GM12891 (cell line): ENCODE results near the gene GJA1. TPM values are rescaled to one million over a fixed set of nuclear protein-coding genes. Genes with fewer than 3 reads are reported as not detected.
"Not testable (repeated sequence)": the region's sequence is repeated elsewhere in the genome, so short reads cannot be mapped to it uniquely, and the experiment has no call there.

Experiments
- DNase-seq: peaks from one replicate; pipeline ENCODE4 v3.0.0; 2011; ENCODE audit warnings: low spot score; ENCODE audit not compliant: insufficient read length
- FAIRE-seq: peaks from 2 replicates; lab custom pipeline; 2011; peaks lifted over from hg19 to GRCh38; lab: Jason Lieb, UNC
- PAX5 ChIP-seq: IDR thresholded peaks from 2 replicates; pipeline ENCODE4 v1.6.1; 2011; ENCODE audit warnings: low read length, moderate library complexity, mild to moderate bottlenecking; ENCODE audit not compliant: insufficient read depth, severe bottlenecking
- POLR2A ChIP-seq: IDR thresholded peaks from 2 replicates; pipeline ENCODE4 v1.6.1; 2011; ENCODE audit warnings: low read depth, low read length, control low read depth
- POLR2AphosphoS5 ChIP-seq: IDR thresholded peaks from 2 replicates; pipeline ENCODE4 v1.6.1; 2011; ENCODE audit warnings: low read depth, low read length, control low read depth
- POU2F2 ChIP-seq: IDR thresholded peaks from 2 replicates; pipeline ENCODE4 v1.6.1; 2011; ENCODE audit warnings: low read depth, mild to moderate bottlenecking, control low read depth, low read length, moderate library complexity
- SPI1 ChIP-seq: IDR thresholded peaks from 2 replicates; pipeline ENCODE4 v1.6.1; 2011; ENCODE audit warnings: low read depth, low read length, control low read depth
- TAF1 ChIP-seq: IDR thresholded peaks from 2 replicates; pipeline ENCODE4 v1.6.1; 2011; ENCODE audit warnings: low read depth, low read length, control low read depth
- polyA plus RNA-seq: library from polyadenylated mRNA; unstranded; fragments of >200 nt; gene quantifications from one replicate; pipeline ENCODE4 v1.2.1, GENCODE V29; 2012; ENCODE audit warnings: low read depth, missing spikeins, inconsistent platforms; ENCODE audit not compliant: missing spikeins

Gene GJA1
- not detected for polyA plus RNA-seq

DNA sequence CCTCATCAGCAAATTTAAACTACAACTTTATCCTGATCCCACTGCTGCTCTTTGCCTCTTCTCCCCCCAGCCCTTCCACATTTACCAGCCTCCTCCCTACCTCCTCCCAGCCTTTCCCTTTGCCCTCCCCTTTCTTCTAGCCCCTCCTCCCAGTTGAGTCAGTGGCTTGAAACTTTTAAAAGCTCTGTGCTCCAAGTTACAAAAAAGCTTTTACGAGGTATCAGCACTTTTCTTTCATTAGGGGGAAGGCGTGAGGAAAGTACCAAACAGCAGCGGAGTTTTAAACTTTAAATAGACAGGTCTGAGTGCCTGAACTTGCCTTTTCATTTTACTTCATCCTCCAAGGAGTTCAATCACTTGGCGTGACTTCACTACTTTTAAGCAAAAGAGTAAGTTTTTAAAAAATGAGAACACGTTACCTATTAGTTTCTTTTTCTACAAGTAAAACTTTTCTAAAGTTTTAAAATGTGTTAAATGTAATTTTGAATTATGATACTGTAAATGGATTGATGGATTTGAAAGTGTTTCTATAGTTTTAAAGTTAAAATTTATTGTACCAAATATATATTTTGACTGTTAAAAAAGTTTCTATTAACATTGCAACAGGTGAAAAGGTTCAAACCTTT, at the start of gene GJA1:
Gene GJA1 (plus strand): TSS at position 203 of the 626 bp plus-strand sequence. CDS start 11,202 bp downstream, outside the sequence.
- TF ChIP-seq TAF1 (no peak), POLR2A (no peak), SPI1 (no peak), PAX5 (no peak), POU2F2 (no peak), POLR2AphosphoS5 (no peak)
- DNase-seq, result no peak
- no peak for FAIRE-seq

GRCh38 chr6:121386551-121386950, 48.9 kb upstream of the GJA1 start:
- not testable (repeated sequence) for FAIRE-seq, DNase-seq

DNA sequence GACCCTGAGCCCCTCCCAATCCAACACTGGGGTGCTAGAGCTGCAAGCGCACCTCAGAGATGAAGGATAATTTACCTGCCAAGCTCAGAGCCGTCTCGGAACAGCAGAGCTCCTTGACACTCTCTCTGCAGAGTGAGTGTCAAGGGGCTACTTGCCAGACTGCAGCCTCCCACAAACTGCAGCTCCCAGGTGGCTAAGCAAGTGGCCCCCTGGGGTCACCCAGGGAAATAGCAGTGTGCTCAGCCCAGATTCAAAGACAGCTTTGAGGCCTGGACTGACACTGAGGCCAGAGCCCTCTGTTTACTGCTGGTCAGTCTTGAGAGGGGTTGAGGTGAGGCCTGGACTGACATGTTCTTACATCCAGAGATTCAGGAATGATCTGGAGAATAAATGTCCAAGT, 46.0 kb upstream of the GJA1 start:
- DNase-seq (no peak), FAIRE-seq (no peak)
- TF ChIP-seq PAX5, result no peak
- TF ChIP-seq SPI1, result no peak
- no peak for TF ChIP-seq POLR2A
- TF ChIP-seq TAF1, result no peak
- TF ChIP-seq POU2F2, result no peak
- TF ChIP-seq POLR2AphosphoS5, result no peak

DNA sequence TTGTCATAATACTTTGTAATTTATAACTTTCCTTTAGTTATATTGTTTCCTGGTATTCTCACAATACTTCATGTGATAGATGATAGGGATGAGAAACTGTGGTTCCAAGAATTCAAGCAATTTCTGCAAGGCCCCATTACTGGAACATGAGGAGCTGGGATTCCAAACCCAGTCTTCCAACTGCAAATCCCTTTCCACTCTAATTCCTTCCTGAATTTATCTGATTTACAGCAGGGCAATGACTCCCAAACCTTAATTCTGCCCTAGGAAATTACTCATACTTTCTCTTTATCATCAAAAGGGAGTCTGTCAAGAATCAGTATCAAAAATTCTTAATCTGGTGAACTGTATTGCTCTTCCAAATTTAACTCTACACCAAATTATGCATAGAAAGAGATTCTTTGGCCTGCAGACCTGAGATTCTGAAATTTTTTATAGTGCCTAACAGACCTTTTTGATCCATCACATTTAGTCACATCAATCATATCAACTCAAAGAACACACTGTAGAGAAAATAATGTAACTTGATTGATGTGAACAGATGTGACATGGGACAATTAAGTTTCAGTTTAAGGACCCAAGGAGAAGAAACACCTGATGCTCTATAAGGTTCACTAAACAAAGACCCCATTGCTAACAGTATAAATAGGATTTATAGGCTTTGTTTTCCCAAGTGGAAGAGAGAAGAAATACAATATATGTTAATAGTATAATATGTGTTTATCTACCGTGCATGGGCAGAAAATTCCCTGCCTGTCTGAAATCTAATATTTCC, 41.5 kb upstream of the GJA1 start:
- DNase-seq, result no peak
- TF ChIP-seq TAF1, result no peak
- TF ChIP-seq POLR2AphosphoS5, result no peak
- no peak for TF ChIP-seq POU2F2
- TF ChIP-seq PAX5, result no peak
- no peak for TF ChIP-seq SPI1
- no peak for TF ChIP-seq POLR2A
- FAIRE-seq, result no peak

GRCh38 chr6:121395736-121396135, 39.7 kb upstream of the GJA1 start:
- DNase-seq, result no peak
- no peak for TF ChIP-seq POLR2A
- TF ChIP-seq PAX5, result no peak
- TF ChIP-seq POU2F2, result no peak
- no peak for TF ChIP-seq SPI1
- no peak for TF ChIP-seq POLR2AphosphoS5
- no peak for TF ChIP-seq TAF1
- no peak for FAIRE-seq

DNA sequence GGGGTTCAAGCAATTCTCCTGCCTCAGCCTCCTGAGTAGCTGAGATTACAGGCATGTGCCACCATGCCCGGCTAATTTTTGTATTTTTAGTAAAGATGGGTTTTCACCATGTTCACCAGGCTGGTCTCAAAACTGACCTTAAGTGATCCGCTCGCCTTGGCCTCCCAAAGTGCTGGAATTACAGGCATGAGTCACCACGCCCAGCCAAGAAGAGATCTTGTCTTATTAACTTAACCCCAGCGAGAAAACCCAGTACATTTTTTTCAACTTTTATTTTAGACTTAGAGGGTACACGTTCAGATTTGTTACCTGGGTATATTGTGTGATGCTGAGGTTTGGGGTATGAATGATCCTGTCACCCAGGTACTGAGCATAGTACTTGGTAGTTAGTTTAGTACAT, 38.3 kb upstream of the GJA1 start:
- DNase-seq, FAIRE-seq: not testable (repeated sequence)

GRCh38 chr6:121398127-121398526, 37.3 kb upstream of the GJA1 start:
- FAIRE-seq (no peak), DNase-seq (no peak)
- TF ChIP-seq POLR2A (no peak), POLR2AphosphoS5 (no peak), PAX5 (no peak), SPI1 (no peak), POU2F2 (no peak), TAF1 (no peak)

- DNase-seq (no peak), FAIRE-seq (no peak)
- TF ChIP-seq TAF1, result no peak
- no peak for TF ChIP-seq POLR2AphosphoS5
- TF ChIP-seq POLR2A, result no peak
- no peak for TF ChIP-seq PAX5
- TF ChIP-seq POU2F2, result no peak
- no peak for TF ChIP-seq SPI1
Observed at GRCh38 chr6:121399966-121400365, 35.5 kb upstream of the GJA1 start.

DNA sequence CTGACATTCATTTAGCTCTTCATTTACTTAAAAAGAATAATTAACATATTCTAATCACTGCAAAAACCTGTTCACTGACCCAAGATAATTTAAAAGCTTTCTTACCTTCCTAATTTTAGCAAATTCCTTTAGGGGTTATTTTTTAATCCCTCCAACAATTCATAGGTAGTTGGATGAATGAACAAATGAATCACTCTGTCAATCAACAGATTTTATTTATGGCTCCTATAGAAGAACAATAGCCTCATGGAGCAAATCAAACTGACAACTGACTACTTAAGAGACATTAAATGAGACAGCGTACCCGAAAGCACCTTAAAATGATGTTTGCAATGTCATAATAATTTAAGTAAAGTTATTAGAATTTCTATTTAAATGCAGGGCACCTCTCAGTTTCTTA, 31.5 kb upstream of the GJA1 start:
- FAIRE-seq (no peak), DNase-seq (no peak)
- TF ChIP-seq POLR2A (no peak), POU2F2 (no peak), PAX5 (no peak), SPI1 (no peak), TAF1 (no peak), POLR2AphosphoS5 (no peak)

GRCh38 chr6:121405306-121405705, 30.1 kb upstream of the GJA1 start:
- no peak for DNase-seq
- no peak for TF ChIP-seq POLR2A
- TF ChIP-seq PAX5, result no peak
- TF ChIP-seq SPI1, result no peak
- TF ChIP-seq TAF1, result no peak
- no peak for TF ChIP-seq POU2F2
- no peak for TF ChIP-seq POLR2AphosphoS5
- FAIRE-seq, result no peak

- no peak for TF ChIP-seq POLR2A
- DNase-seq (no peak), FAIRE-seq (no peak)
Observed at GRCh38 chr6:121408321-121408720, 27.1 kb upstream of the GJA1 start.
